GM12878 (cell line): Measurements from ENCODE around the gene TMEM163. TPM values are rescaled to one million over a fixed set of nuclear protein-coding genes. Genes with fewer than 3 reads are reported as not detected.
A peak's percentile ranks its signal among the peaks of the same experiment; 100 is the strongest.

Experiments
- ASH2L ChIP-seq: fragments of 300-600, 200-600 bp; sonication (generic); IDR thresholded peaks from 2 replicates; pipeline ENCODE4 v1.6.1; 2017; ENCODE audit warnings: low read depth, mild to moderate bottlenecking, borderline replicate concordance
- BHLHE40 ChIP-seq, 2 experiments: fragments of 450-650 bp in 1 of 2; IDR thresholded peaks; 2 replicates each; pipeline ENCODE4 v1.6.1; 2011 to 2017; ENCODE audit warnings: low read depth in 2 of 2, borderline replicate concordance in 1 of 2, improper control_type of control experiment in 1 of 2, low read length in 1 of 2, mild to moderate bottlenecking in 1 of 2
- BRCA1 ChIP-seq: IDR thresholded peaks from 2 replicates; pipeline ENCODE4 v1.6.1; 2011; ENCODE audit warnings: low read depth, low read length, improper control_type of control experiment
- CBFB ChIP-seq: IDR thresholded peaks from 2 replicates; pipeline ENCODE4 v1.6.1; 2016; ENCODE audit warnings: antibody characterized with exemption, low read depth
- CTCF ChIP-seq, 3 experiments: IDR thresholded peaks in 2 of 3; conservative IDR thresholded peaks in 1 of 3; 2 replicates each; pipeline ENCODE4 v1.5.1; 2011; ENCODE audit warnings: low read depth in 3 of 3, low read length in 3 of 3, mild to moderate bottlenecking in 3 of 3, control low read depth in 2 of 3, moderate library complexity in 2 of 3, inconsistent platforms in 1 of 3, mixed read lengths in 1 of 3; ENCODE audit not compliant: control insufficient read depth in 2 of 3, insufficient read depth in 1 of 3; ENCODE audit errors: extremely low read depth in 1 of 3
- HDAC2 ChIP-seq: fragments of 200-600 bp; sonication (generic); IDR thresholded peaks from 2 replicates; pipeline ENCODE4 v1.6.1; 2017
- HSF1 ChIP-seq: fragments of 150-350 bp; IDR thresholded peaks from 2 replicates; pipeline ENCODE4 v1.6.1; 2014; ENCODE audit warnings: mild to moderate bottlenecking, low read depth, low read length
- KDM1A ChIP-seq: fragments of 200-600 bp; sonication (generic); IDR thresholded peaks from 2 replicates; pipeline ENCODE4 v1.6.1; 2016; ENCODE audit warnings: borderline replicate concordance
- KLF5 ChIP-seq: fragments of 450-650 bp; IDR thresholded peaks from 2 replicates; pipeline ENCODE4 v1.6.1; 2014; ENCODE audit warnings: mild to moderate bottlenecking; ENCODE audit not compliant: partially characterized antibody
- MLLT1 ChIP-seq: fragments of 450-650 bp; IDR thresholded peaks from 2 replicates; pipeline ENCODE4 v1.6.1; 2016; ENCODE audit warnings: mild to moderate bottlenecking
- MYC ChIP-seq: IDR thresholded peaks from 2 replicates; pipeline ENCODE4 v1.6.1; 2011; ENCODE audit warnings: mild to moderate bottlenecking, low read length, moderate library complexity, inconsistent platforms; ENCODE audit not compliant: insufficient read depth, insufficient replicate concordance, insufficient read length, severe bottlenecking
- NFXL1 ChIP-seq: fragments of 450-650 bp; IDR thresholded peaks from 2 replicates; pipeline ENCODE4 v1.6.1; 2017; ENCODE audit warnings: antibody characterized with exemption, mild to moderate bottlenecking, borderline replicate concordance
- NRF1 ChIP-seq: conservative IDR thresholded peaks from 2 replicates; pipeline ENCODE4 v1.6.1; 2011; ENCODE audit warnings: mild to moderate bottlenecking, low read depth, low read length, improper control_type of control experiment
- PAX5 ChIP-seq: IDR thresholded peaks from 2 replicates; pipeline ENCODE4 v1.6.1; 2011; ENCODE audit warnings: low read depth, low read length, borderline replicate concordance
- POU2F2 ChIP-seq: IDR thresholded peaks from 3 replicates; pipeline ENCODE4 v1.6.1; 2011; ENCODE audit warnings: low read depth, mild to moderate bottlenecking, low read length, borderline replicate concordance
- RBBP5 ChIP-seq: fragments of 200-600 bp; sonication (generic); conservative IDR thresholded peaks from 2 replicates; pipeline ENCODE4 v1.6.1; 2016
- RCOR1 ChIP-seq: conservative IDR thresholded peaks from 2 replicates; pipeline ENCODE4 v1.6.1; 2012; ENCODE audit warnings: low read depth, low read length, improper control_type of control experiment
- SP1 ChIP-seq: IDR thresholded peaks from one replicate; pipeline ENCODE4 v1.6.1; 2011; ENCODE audit warnings: low read depth, low read length
- TCF3 ChIP-seq: IDR thresholded peaks from 2 replicates; pipeline ENCODE4 v1.6.1; 2012; ENCODE audit warnings: low read depth, mild to moderate bottlenecking, low read length, borderline replicate concordance; ENCODE audit not compliant: insufficient read depth
- USF2 ChIP-seq: IDR thresholded peaks from 2 replicates; pipeline ENCODE4 v1.6.1; 2011; ENCODE audit warnings: low read depth, low read length, improper control_type of control experiment, borderline replicate concordance
- YBX1 ChIP-seq: fragments of 450-650 bp; IDR thresholded peaks from 2 replicates; pipeline ENCODE4 v1.6.1; 2016; ENCODE audit warnings: antibody characterized with exemption
- ZNF24 ChIP-seq: fragments of 450-650 bp; IDR thresholded peaks from 2 replicates; pipeline ENCODE4 v1.6.1; 2017; ENCODE audit warnings: antibody characterized with exemption, mild to moderate bottlenecking
- ZNF384 ChIP-seq: IDR thresholded peaks from 2 replicates; pipeline ENCODE4 v1.6.1; 2012; ENCODE audit warnings: low read depth, mild to moderate bottlenecking, low read length, improper control_type of control experiment, borderline replicate concordance
- ZNF622 ChIP-seq: fragments of 450-650 bp; IDR thresholded peaks from 2 replicates; pipeline ENCODE4 v1.6.1; 2017; ENCODE audit warnings: mild to moderate bottlenecking, inconsistent platforms
- ZZZ3 ChIP-seq: IDR thresholded peaks from 2 replicates; pipeline ENCODE4 v1.6.1; 2011; ENCODE audit warnings: low read depth; ENCODE audit not compliant: control insufficient read depth, insufficient read length
- polyA plus RNA-seq, 11 experiments: library from polyadenylated mRNA; depleted of rRNA in 4 of 11; unstranded in 6 of 11; stranded (reverse) in 5 of 11; fragments of >200 nt; fragmentation: Nextera tagmentation in 4 of 11; fragmentation: Illumina TruSeq in 1 of 11; extraction: Ambion mirVana in 4 of 11; extraction: Trizol in 1 of 11; gene quantifications; 1 replicate in 1 of 11; 2 replicates in 10 of 11; pipeline versions ENCODE4 v1.2.1 to v1.2.3, GENCODE V29; 2011 to 2016; ENCODE audit warnings: inconsistent platforms in 2 of 11, missing spikeins in 2 of 11, low read depth in 1 of 11
- total RNA-seq, 4 experiments: library from RNA; depleted of rRNA in 3 of 4; stranded (reverse); fragments of >200 nt in 3 of 4; fragmentation: Illumina TruSeq in 1 of 4; extraction: Trizol in 1 of 4; gene quantifications; 2 replicates each; pipeline versions ENCODE4 v1.2.1 to v1.2.3, GENCODE V29; 2013 to 2021

Gene TMEM163
- total and polyA plus RNA-seq, 10 of the 15 experiments (the other 5 are each of a cell fraction or from before 2014, with no cell fraction given) = 0.05 to 0.11 (median 0.07) TPM; not detected in 4

GRCh38 chr2:134739879-134740301 is 21.1 kb upstream of the TMEM163 start (continued):
- TF ChIP-seq MYC (no peak), BRCA1 (no peak), KDM1A (no peak), RBBP5 (no peak), POU2F2 (peak; percentile 77; the same call in 2 of the 3 replicates), SP1 (no peak), USF2 (no peak; the same call in 1 of the 2 replicates), ZNF384 (no peak), ZNF622 (no peak), HSF1 (no peak), YBX1 (no peak), BHLHE40 (IDR thresholded peaks at IDR 0.05; ENCODE audit: borderline replicate concordance in 1 of 2, low read depth in 2 of 2, low read length in 1 of 2) (peak in 1 of 2 experiments; percentile 58; a peak in 2 of 4 replicates), CTCF (IDR thresholded peaks at IDR 0.05 in 2 of 3, conservative IDR thresholded peaks at IDR 0.05 in 1 of 3; ENCODE audit: control insufficient read depth in 2 of 3, extremely low read depth in 1 of 3, insufficient read depth in 1 of 3, low read depth in 3 of 3, low read length in 3 of 3) (no peak), TCF3 (no peak), RCOR1 (0 out of 2 replicates have a peak, but pooled peaks have one; percentile 52), NRF1 (no peak), ASH2L (no peak; the same call in 1 of the 2 replicates), KLF5 (no peak), HDAC2 (no peak), NFXL1 (no peak), CBFB (peak; percentile 79; the same call in 1 of the 2 replicates), PAX5 (peak; percentile 60; the same call in 1 of the 2 replicates), ZNF24 (no peak; the same call in 1 of the 2 replicates), ZZZ3 (no peak), MLLT1 (peak; percentile 86)
